ENCODE results near the gene BCDIN3D.

- TF ChIP-seq, protein P1, sequence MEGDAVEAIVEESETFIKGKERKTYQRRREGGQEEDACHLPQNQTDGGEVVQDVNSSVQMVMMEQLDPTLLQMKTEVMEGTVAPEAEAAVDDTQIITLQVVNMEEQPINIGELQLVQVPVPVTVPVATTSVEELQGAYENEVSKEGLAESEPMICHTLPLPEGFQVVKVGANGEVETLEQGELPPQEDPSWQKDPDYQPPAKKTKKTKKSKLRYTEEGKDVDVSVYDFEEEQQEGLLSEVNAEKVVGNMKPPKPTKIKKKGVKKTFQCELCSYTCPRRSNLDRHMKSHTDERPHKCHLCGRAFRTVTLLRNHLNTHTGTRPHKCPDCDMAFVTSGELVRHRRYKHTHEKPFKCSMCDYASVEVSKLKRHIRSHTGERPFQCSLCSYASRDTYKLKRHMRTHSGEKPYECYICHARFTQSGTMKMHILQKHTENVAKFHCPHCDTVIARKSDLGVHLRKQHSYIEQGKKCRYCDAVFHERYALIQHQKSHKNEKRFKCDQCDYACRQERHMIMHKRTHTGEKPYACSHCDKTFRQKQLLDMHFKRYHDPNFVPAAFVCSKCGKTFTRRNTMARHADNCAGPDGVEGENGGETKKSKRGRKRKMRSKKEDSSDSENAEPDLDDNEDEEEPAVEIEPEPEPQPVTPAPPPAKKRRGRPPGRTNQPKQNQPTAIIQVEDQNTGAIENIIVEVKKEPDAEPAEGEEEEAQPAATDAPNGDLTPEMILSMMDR (conservative IDR thresholded peaks at IDR 0.05; ENCODE audit: low read depth, low read length): no peak
- no peak for TF ChIP-seq EZH2 (IDR thresholded peaks at IDR 0.05; ENCODE audit: low read length, unreplicated experiment)
- no peak for TF ChIP-seq EZH2phosphoT487 (IDR thresholded peaks at IDR 0.05; ENCODE audit: borderline replicate concordance, low read length)
Measured at GRCh38 chr12:49798248-49798647, 44.7 kb downstream of the BCDIN3D start.
